ENCODE results near the gene FAM181A.

DNA sequence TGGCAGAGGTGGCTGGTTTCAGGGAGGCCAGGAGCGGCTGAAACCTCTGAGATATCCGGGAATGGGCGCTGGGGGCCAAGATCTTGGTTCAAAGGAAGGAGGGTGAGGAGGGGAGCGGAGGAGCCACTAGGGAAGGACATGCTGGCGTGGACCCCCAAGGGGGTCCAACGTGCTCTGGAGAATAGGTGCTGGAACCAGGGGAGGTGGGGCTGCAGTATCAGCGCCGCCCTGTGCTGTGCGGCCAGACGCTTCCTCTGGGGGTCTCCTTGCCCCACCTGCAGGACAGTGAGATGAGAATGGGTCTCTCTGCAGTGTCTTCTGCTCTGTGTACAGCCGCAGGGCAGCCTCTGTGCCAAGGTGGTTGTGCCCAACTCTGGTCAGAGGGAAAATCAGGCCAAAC is 2.5 kb downstream of the FAM181A start:
- TF ChIP-seq POLR2A (IDR thresholded peaks at IDR 0.05) = no peak
- TF ChIP-seq POLR2AphosphoS5 (IDR thresholded peaks at IDR 0.05) = no peak
- TF ChIP-seq, protein P1, sequence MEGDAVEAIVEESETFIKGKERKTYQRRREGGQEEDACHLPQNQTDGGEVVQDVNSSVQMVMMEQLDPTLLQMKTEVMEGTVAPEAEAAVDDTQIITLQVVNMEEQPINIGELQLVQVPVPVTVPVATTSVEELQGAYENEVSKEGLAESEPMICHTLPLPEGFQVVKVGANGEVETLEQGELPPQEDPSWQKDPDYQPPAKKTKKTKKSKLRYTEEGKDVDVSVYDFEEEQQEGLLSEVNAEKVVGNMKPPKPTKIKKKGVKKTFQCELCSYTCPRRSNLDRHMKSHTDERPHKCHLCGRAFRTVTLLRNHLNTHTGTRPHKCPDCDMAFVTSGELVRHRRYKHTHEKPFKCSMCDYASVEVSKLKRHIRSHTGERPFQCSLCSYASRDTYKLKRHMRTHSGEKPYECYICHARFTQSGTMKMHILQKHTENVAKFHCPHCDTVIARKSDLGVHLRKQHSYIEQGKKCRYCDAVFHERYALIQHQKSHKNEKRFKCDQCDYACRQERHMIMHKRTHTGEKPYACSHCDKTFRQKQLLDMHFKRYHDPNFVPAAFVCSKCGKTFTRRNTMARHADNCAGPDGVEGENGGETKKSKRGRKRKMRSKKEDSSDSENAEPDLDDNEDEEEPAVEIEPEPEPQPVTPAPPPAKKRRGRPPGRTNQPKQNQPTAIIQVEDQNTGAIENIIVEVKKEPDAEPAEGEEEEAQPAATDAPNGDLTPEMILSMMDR (IDR thresholded peaks at IDR 0.05) = no peak

Measured in sigmoid colon (tissue), 4 donors.